Measurements from ENCODE around the gene SETBP1.

The SETBP1 gene

DNA sequence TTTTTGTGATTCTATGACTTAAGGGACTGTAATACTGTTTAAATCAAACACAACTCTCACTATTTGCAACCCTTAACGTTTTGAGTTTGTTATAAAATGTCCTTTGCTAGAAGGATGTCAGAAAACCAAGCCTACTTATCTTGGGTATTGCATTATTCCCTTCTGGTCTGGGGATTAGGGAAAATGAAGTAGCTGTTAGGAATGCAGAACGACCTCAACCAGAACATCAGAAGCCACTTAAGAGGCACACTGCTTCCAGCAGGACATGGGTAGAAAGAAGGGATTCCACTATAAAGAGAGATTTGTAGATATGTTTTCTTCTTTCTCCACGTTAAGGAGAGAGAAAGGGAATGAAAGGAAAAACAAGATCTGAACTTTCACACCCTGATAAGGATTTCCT is 101.2 kb downstream of the SETBP1 start:
- TF ChIP-seq FOXP2 (optimal IDR thresholded peaks at IDR 0.05; ENCODE audit: control extremely low read depth, extremely low read length, insufficient read depth), result no peak
- no peak for TF ChIP-seq POLR2AphosphoS5 (IDR thresholded peaks at IDR 0.05; ENCODE audit: borderline replicate concordance, low read depth, low read length)
- TF ChIP-seq EZH2 (IDR thresholded peaks at IDR 0.05), result no peak
- no peak overlapping the region for H3K9ac ChIP-seq (ENCODE audit: insufficient read length)
- H3K9me3 ChIP-seq (ENCODE audit: low read depth, low read length), result no peaks in the 10 kb centered on the region
- H3K27ac ChIP-seq, result no peak overlapping the region
- H3K36me3 ChIP-seq (ENCODE audit: insufficient read depth, low read length), result no peaks in the 10 kb centered on the region
- DNase-seq (ENCODE audit: low read depth, low spot score), result no peak
- no peak overlapping the region for H3K4me3 ChIP-seq

DNA sequence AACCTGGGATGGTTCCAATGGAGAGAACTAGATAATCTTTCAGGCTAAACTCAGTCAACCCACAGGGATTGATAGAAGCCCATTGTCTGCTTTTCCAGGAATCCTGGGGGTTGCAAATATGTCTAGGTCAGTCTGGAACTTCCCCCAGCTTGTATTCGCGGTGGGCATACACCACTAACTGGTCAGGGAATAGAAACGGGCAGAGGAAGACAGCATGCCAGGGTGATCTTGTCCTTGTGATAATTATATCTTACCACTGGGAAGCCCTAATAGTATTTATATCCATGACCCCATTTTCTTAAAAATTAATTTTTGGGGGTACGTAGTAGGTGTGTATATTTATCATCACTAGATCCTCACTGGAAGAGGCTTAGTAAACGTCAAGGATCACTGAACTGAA is 101.9 kb downstream of the SETBP1 start:
- H3K27ac ChIP-seq, result no peak overlapping the region
- no peaks in the 10 kb centered on the region for H3K36me3 ChIP-seq (ENCODE audit: insufficient read depth, low read length)
- TF ChIP-seq FOXP2 (optimal IDR thresholded peaks at IDR 0.05; ENCODE audit: control extremely low read depth, extremely low read length, insufficient read depth) (no peak), EZH2 (IDR thresholded peaks at IDR 0.05) (no peak), POLR2AphosphoS5 (IDR thresholded peaks at IDR 0.05; ENCODE audit: borderline replicate concordance, low read depth, low read length) (no peak)
- no peaks in the 10 kb centered on the region for H3K9me3 ChIP-seq (ENCODE audit: low read depth, low read length)
- no peak overlapping the region for H3K9ac ChIP-seq (ENCODE audit: insufficient read length)
- no peak overlapping the region for H3K4me3 ChIP-seq
- DNase-seq (ENCODE audit: low read depth, low spot score), result no peak

DNA sequence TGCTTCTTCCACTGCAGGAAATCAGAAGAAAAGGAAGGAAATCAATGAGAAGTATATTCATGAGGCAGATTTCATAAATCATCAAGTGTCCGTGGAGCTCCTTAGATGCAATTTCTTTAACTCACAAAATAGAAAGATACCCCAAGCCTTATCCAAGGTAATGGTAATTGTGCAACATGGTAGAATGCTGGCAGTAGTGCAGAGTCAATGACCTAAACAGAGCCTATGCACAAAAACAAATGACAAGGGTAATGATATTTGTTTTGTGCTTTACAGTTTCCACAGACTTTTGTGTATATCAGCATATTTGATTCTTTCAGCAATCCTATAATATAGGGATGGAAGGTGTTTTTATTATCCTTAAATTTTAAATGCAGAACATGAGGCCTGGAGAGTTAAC is 102.7 kb downstream of the SETBP1 start:
- no peaks in the 10 kb centered on the region for H3K9me3 ChIP-seq (ENCODE audit: low read depth, low read length)
- no peak overlapping the region for H3K27ac ChIP-seq
- H3K9ac ChIP-seq (ENCODE audit: insufficient read length), result no peak overlapping the region
- H3K4me3 ChIP-seq, result no peak overlapping the region
- no peaks in the 10 kb centered on the region for H3K36me3 ChIP-seq (ENCODE audit: insufficient read depth, low read length)
- TF ChIP-seq FOXP2 (optimal IDR thresholded peaks at IDR 0.05; ENCODE audit: control extremely low read depth, extremely low read length, insufficient read depth) (no peak), EZH2 (IDR thresholded peaks at IDR 0.05) (no peak), POLR2AphosphoS5 (IDR thresholded peaks at IDR 0.05; ENCODE audit: borderline replicate concordance, low read depth, low read length) (no peak)
- no peak for DNase-seq (ENCODE audit: low read depth, low spot score)

DNA sequence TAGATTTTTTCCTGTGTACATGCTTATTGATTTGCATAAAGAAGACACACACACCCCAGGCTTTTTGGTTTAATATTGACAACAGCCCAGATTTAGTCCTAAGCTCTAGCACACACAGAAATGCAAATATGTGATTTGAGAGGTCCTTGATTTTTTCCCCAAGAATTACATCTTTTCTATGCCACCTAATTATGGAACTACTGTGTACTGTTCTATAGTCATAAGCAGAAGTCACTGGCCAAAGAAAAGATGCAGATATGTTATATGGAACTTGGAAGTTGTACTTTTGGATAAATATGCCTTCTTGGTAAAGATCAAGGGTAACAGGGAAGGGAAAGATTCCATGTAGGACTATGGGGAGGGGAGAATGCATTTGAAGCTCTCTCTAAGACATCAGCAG is 105.6 kb downstream of the SETBP1 start:
- no peak overlapping the region for H3K9ac ChIP-seq (ENCODE audit: insufficient read length)
- H3K9me3 ChIP-seq (ENCODE audit: low read depth, low read length), result no peaks in the 10 kb centered on the region
- H3K4me3 ChIP-seq, result no peak overlapping the region
- DNase-seq (ENCODE audit: low read depth, low spot score), result no peak
- no peaks in the 10 kb centered on the region for H3K36me3 ChIP-seq (ENCODE audit: insufficient read depth, low read length)
- TF ChIP-seq EZH2 (IDR thresholded peaks at IDR 0.05), result no peak
- TF ChIP-seq POLR2AphosphoS5 (IDR thresholded peaks at IDR 0.05; ENCODE audit: borderline replicate concordance, low read depth, low read length), result no peak
- TF ChIP-seq FOXP2 (optimal IDR thresholded peaks at IDR 0.05; ENCODE audit: control extremely low read depth, extremely low read length, insufficient read depth), result no peak
- no peak overlapping the region for H3K27ac ChIP-seq

DNA sequence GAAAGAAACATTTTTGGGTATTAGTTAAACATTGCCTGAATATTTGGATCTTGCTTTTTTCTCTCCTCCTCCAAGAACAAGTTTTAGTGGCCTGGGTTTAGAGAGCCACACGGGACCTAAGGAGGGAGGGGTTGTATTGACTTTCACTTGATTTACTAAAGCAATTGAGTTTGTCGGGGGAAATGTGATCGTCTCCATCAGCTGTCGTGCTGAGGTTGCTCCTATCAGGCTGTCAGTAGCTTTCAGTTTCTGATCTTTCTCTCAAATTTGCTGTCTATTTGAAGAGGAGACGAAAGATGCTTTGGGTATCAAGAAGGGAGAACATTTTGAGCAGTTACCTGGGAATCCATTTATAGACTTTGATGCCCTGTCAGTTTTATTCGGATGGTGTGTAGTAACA is 106.0 kb downstream of the SETBP1 start:
- Histone ChIP-seq H3K36me3 (ENCODE audit: insufficient read depth, low read length) (no peaks in the 10 kb centered on the region), H3K4me3 (no peak overlapping the region), H3K9ac (ENCODE audit: insufficient read length) (no peak overlapping the region), H3K9me3 (ENCODE audit: low read depth, low read length) (no peaks in the 10 kb centered on the region), H3K27ac (no peak overlapping the region)
- TF ChIP-seq EZH2 (IDR thresholded peaks at IDR 0.05) (no peak), FOXP2 (optimal IDR thresholded peaks at IDR 0.05; ENCODE audit: control extremely low read depth, extremely low read length, insufficient read depth) (no peak), POLR2AphosphoS5 (IDR thresholded peaks at IDR 0.05; ENCODE audit: borderline replicate concordance, low read depth, low read length) (no peak)
- no peak for DNase-seq (ENCODE audit: low read depth, low spot score)

DNA sequence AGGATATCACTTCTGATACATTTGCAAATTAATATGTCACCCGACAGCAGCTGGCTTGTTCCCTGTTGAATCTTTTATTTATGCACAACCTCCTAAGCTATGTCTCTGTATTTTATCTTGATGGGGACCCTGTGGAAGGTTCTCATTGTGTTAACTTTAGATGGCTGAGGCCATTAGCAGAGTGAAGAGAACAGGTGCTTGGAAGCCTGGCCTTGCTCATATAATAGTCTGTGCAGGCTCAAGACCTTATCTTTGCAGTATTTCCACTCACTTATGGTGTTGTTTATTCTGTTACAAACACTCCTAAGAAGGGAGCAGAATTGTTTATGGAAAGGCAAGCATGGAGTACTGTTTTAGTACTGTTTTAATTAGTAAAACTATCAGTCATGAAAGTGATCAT is 107.6 kb downstream of the SETBP1 start:
- DNase-seq (ENCODE audit: low read depth, low spot score), result no peak
- TF ChIP-seq POLR2AphosphoS5 (IDR thresholded peaks at IDR 0.05; ENCODE audit: borderline replicate concordance, low read depth, low read length) (no peak), EZH2 (IDR thresholded peaks at IDR 0.05) (no peak), FOXP2 (optimal IDR thresholded peaks at IDR 0.05; ENCODE audit: control extremely low read depth, extremely low read length, insufficient read depth) (no peak)
- no peak overlapping the region for H3K27ac ChIP-seq
- H3K9me3 ChIP-seq (ENCODE audit: low read depth, low read length), result no peaks in the 10 kb centered on the region
- H3K36me3 ChIP-seq (ENCODE audit: insufficient read depth, low read length), result no peaks in the 10 kb centered on the region
- no peak overlapping the region for H3K4me3 ChIP-seq
- H3K9ac ChIP-seq (ENCODE audit: insufficient read length), result no peak overlapping the region

DNA sequence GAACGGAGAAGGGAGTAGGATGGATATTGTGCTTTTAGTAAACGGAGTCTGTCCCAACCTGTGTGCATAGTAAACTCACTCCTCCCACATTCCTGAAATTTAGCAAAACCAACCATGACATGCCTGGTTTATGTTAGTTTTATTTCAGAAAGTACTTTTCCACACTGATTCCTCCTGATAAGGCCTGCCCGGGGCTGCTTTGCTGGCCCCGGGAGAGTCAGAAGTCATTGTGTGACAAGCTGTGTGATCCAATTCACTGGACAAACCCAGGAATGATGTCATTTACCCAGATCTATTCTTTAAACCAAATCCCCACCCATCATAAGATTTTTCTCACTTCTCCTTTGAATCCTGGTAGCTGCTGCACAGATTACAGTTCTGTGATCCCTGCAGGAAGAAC is 109.0 kb downstream of the SETBP1 start:
- no peak overlapping the region for H3K27ac ChIP-seq
- H3K9ac ChIP-seq (ENCODE audit: insufficient read length), result no peak overlapping the region
- TF ChIP-seq EZH2 (IDR thresholded peaks at IDR 0.05), result no peak
- no peak for TF ChIP-seq POLR2AphosphoS5 (IDR thresholded peaks at IDR 0.05; ENCODE audit: borderline replicate concordance, low read depth, low read length)
- no peak for TF ChIP-seq FOXP2 (optimal IDR thresholded peaks at IDR 0.05; ENCODE audit: control extremely low read depth, extremely low read length, insufficient read depth)
- H3K4me3 ChIP-seq, result no peak overlapping the region
- no peaks in the 10 kb centered on the region for H3K9me3 ChIP-seq (ENCODE audit: low read depth, low read length)
- H3K36me3 ChIP-seq (ENCODE audit: insufficient read depth, low read length), result no peaks in the 10 kb centered on the region
- DNase-seq (ENCODE audit: low read depth, low spot score), result no peak

DNA sequence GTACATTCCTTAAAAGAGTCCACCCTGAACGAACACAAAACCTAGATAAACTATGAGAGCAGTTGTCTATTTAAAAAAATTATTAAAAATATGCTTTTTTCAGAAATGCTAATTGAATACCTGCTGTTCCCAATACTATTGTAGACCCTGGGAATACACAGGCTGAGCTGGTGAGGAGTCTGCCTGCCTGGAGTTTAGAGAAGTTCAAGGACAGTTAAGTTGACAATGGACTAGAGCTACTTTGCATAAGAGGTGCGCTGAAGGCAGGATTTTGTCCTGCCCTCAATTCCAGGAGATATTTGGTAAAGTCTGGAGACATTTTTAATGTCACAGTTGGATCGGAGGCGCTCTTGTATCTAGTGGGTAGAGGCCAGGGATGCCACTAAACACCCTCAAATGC is 110.2 kb downstream of the SETBP1 start:
- no peak for DNase-seq (ENCODE audit: low read depth, low spot score)
- Histone ChIP-seq H3K9ac (ENCODE audit: insufficient read length) (no peak overlapping the region), H3K27ac (no peak overlapping the region), H3K9me3 (ENCODE audit: low read depth, low read length) (no peaks in the 10 kb centered on the region), H3K4me3 (no peak overlapping the region), H3K36me3 (ENCODE audit: insufficient read depth, low read length) (no peaks in the 10 kb centered on the region)
- TF ChIP-seq EZH2 (IDR thresholded peaks at IDR 0.05), result no peak
- TF ChIP-seq FOXP2 (optimal IDR thresholded peaks at IDR 0.05; ENCODE audit: control extremely low read depth, extremely low read length, insufficient read depth), result no peak
- no peak for TF ChIP-seq POLR2AphosphoS5 (IDR thresholded peaks at IDR 0.05; ENCODE audit: borderline replicate concordance, low read depth, low read length)

DNA sequence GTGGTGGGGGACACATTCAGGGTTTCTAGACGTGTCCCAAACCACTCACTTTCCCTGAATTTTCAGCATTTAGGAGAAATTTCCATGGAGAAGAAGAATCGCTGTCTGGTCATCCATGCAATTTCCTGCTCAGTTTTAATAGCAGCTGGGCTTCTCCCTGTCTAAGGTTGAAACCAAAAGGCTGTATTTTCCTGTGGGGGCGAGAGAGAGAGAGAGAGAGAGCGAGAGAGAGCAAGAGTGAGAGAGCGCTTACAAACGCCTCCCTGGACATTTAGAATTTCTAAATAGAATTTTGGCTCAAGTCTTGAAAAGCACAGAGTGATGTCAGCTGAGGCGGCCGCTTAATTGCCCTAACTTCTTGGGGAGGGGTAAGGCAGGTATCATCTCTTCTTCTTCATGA is 110.8 kb downstream of the SETBP1 start:
- no peak overlapping the region for H3K27ac ChIP-seq
- DNase-seq (ENCODE audit: low read depth, low spot score), result no peak
- no peak overlapping the region for H3K9ac ChIP-seq (ENCODE audit: insufficient read length)
- no peaks in the 10 kb centered on the region for H3K9me3 ChIP-seq (ENCODE audit: low read depth, low read length)
- TF ChIP-seq FOXP2 (optimal IDR thresholded peaks at IDR 0.05; ENCODE audit: control extremely low read depth, extremely low read length, insufficient read depth) (no peak), EZH2 (IDR thresholded peaks at IDR 0.05) (no peak), POLR2AphosphoS5 (IDR thresholded peaks at IDR 0.05; ENCODE audit: borderline replicate concordance, low read depth, low read length) (no peak)
- no peaks in the 10 kb centered on the region for H3K36me3 ChIP-seq (ENCODE audit: insufficient read depth, low read length)
- no peak overlapping the region for H3K4me3 ChIP-seq

Data from SK-N-MC (cell line).